GM12864 (cell line): ENCODE results near the gene CXCR5.

ENCODE experiments used
- DNase-seq: peaks from one replicate; pipeline ENCODE4 v3.0.0-alpha.2; 2011; ENCODE audit warnings: low read depth
- H3K4me3 ChIP-seq: 2 replicates; pipeline ENCODE4 v1.5.1; 2011; ENCODE audit warnings: mild to moderate bottlenecking, low read depth, low read length, control low read depth
- TF ChIP-seq, protein P1 (sequence below): IDR thresholded peaks from 2 replicates; pipeline ENCODE4 v1.5.1; 2011; ENCODE audit warnings: low read depth, mild to moderate bottlenecking, moderate library complexity, low read length, control low read depth, inconsistent platforms; ENCODE audit errors: missing control alignments

The CXCR5 gene

GRCh38 chr11:118877487-118878162 lies 6.1 kb upstream of the CXCR5 start:
- TF ChIP-seq, protein P1, sequence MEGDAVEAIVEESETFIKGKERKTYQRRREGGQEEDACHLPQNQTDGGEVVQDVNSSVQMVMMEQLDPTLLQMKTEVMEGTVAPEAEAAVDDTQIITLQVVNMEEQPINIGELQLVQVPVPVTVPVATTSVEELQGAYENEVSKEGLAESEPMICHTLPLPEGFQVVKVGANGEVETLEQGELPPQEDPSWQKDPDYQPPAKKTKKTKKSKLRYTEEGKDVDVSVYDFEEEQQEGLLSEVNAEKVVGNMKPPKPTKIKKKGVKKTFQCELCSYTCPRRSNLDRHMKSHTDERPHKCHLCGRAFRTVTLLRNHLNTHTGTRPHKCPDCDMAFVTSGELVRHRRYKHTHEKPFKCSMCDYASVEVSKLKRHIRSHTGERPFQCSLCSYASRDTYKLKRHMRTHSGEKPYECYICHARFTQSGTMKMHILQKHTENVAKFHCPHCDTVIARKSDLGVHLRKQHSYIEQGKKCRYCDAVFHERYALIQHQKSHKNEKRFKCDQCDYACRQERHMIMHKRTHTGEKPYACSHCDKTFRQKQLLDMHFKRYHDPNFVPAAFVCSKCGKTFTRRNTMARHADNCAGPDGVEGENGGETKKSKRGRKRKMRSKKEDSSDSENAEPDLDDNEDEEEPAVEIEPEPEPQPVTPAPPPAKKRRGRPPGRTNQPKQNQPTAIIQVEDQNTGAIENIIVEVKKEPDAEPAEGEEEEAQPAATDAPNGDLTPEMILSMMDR = no peak
- no peak for DNase-seq
- H3K4me3 ChIP-seq = no peak overlapping the region

DNA sequence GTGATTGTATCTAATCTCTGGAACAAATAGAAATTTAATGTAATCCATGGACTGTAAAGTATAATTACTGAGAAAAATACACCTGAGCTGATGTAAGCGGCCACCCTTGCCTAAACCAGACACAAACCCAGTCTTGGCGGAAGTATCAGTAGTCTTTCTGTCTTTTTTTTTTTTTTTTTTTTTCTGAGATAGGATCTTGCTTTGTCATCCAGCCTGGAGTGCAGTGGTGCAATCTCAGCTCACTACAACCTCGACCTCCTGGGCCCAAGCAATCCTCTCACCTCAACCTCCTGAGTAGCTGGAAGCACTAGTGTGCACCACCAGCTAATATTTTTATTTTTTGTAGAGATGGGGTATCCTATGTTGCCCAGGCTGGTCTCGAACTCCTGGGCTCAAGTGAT lies 5.5 kb upstream of the CXCR5 start:
- DNase-seq = no peak
- no peak overlapping the region for H3K4me3 ChIP-seq
- TF ChIP-seq, protein P1 = no peak

DNA sequence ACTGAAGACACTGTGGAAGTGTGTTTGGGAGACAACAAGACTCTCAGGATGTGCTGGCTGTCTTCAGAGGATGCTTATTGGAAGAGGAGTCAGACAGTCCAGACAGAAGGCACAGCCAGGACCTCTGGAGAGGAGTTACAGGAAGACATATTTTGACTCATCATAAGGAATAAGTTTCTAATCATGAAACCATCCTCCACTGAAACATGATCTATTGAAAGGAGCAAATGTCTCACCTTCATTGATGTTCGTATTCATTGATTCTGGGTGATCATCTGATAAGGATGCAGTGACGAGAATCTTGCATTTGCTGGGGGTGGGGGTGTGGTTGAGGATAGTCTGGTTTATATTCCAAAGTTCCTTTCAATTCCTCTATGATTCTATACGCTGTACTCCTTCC lies 2.5 kb upstream of the CXCR5 start:
- TF ChIP-seq, protein P1 = no peak
- H3K4me3 ChIP-seq = no peak overlapping the region
- no peak for DNase-seq

GRCh38 chr11:118882491-118882890 lies 1.2 kb upstream of the CXCR5 start:
- DNase-seq = no peak
- TF ChIP-seq, protein P1 = no peak
- H3K4me3 ChIP-seq = no peak overlapping the region

- no peak overlapping the region for H3K4me3 ChIP-seq
- TF ChIP-seq, protein P1 = no peak
- DNase-seq = no peak
Measured at GRCh38 chr11:118883004-118883367, 706 bp upstream of the CXCR5 start.

- TF ChIP-seq, protein P1 = no peak
- no peak for DNase-seq
- H3K4me3 ChIP-seq = no peak overlapping the region
Measured at GRCh38 chr11:118884875-118885274, 1.2 kb downstream of the CXCR5 start.

DNA sequence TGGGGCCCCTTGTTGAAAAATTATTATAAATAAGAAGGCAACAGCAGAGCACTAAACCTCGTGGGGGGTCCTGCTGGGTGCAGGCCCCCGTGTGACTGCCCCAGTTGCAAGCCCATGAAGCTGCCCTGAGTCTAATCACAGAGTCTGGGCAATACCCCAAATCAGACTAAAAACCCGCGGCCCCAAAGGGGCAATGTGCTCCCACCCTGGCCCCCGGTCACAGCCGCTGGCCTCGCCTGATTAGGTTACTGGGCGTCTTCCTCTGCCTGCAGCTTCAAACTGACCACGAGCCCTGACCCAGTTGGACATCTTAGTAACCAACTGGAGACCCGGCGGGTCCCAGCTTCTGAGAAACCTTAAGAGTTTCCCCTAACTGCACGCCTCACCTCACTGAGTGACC lies 1.6 kb downstream of the CXCR5 start:
- no peak for DNase-seq
- no peak overlapping the region for H3K4me3 ChIP-seq
- TF ChIP-seq, protein P1 = no peak
